GM12872 (cell line): ENCODE results near the gene SH3PXD2B.

Source experiments
- CTCF ChIP-seq: IDR thresholded peaks from 3 replicates; pipeline ENCODE4 v1.5.1; 2011; ENCODE audit warnings: low read depth, mild to moderate bottlenecking, low read length, moderate library complexity; ENCODE audit not compliant: insufficient read depth

The SH3PXD2B gene

GRCh38 chr5:172377856-172378255 is 76.5 kb downstream of the SH3PXD2B start:
- no peak for TF ChIP-seq CTCF

DNA sequence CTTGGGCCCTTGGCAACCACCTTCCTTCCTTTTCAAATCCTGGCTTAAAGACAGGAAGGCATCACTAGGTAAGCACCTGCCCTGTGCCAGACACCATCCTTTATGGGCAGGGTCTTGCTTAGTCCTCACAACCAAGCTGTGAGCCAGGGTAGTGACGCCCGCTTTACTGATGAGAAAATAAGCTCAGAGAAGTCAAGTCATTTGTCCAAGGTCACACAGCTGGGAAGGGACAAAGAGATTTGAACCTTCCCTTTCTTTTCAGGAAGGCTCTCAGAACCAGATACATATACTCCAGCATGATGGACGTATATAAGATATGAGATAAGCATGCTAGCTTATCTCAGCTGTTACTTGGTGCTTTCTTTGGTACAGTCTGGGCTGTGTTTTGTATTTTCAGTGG is 76.9 kb downstream of the SH3PXD2B start:
- no peak for TF ChIP-seq CTCF

DNA sequence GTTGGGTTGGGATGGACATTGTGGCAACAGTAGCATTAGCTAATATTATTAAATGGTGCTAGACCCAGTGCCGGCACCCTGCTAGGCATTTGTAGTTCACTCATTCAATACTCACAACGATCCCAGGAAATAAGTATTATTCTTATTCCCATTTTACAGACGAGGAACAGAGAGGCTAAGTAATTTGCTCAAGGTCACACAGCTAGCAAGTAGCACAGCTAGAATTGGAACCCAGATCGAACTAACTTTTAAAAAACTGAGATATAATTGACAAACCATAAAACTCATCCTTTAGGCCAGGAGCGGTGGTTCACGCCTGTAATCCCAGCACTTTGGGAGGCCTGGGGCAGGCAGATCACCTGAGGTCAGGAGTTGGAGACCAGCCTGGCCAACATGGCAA is 79.5 kb downstream of the SH3PXD2B start:
- TF ChIP-seq CTCF = no peak

DNA sequence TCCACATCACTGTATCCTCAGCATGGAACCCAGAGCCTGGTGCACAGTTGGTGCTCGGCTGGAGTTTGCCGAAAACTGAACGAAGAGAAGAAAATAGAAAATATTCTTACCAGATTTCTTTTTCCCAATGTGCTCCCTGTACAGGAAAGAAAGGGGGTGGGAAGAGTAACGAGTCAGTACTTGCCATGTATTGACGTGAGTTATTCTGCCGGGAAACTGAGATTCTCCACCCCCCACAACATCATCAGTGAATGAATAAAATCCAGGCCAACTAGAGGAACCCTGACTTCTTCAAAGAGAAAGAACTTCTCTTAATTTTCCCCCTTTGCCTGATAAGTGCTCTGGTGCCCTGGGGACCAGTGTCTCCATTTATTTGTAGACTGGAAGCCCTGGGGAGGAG is 80.6 kb downstream of the SH3PXD2B start:
- TF ChIP-seq CTCF = no peak

GRCh38 chr5:172371684-172372083 is 82.6 kb downstream of the SH3PXD2B start:
- no peak for TF ChIP-seq CTCF

- peak; percentile 79 for TF ChIP-seq CTCF
Measured at GRCh38 chr5:172370648-172371545, 83.4 kb downstream of the SH3PXD2B start.

DNA sequence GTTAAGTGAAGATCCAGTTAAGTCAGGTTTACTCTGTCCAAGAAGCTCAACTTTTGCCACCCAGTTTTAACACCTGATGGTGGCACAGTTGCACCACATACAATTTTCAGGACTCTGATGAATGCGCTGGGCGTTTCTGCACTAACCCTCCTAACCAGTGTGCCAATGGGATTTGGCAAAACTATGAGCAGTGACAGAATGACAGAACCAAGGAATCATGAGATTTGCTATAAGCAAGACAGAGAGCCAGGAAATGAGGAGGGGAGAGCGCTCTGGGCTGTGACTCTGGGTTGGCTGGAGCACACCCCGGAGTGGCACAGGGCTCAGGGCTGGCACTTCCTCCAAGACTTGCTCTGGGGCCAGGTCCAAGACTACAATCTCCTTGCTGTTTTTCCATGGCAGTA is 84.1 kb downstream of the SH3PXD2B start:
- no peak for TF ChIP-seq CTCF
